Measurements from ENCODE around the gene FSTL4. TPM values are rescaled to one million over a fixed set of nuclear protein-coding genes. Genes with fewer than 3 reads are reported as not detected.
"Not testable (repeated sequence)": the region's sequence is repeated elsewhere in the genome, so short reads cannot be mapped to it uniquely, and the experiment has no call there.

FSTL4 gene
- total and polyA plus RNA-seq, 2 donors from 2014 or later = 0.09 to 4.0 TPM

DNA sequence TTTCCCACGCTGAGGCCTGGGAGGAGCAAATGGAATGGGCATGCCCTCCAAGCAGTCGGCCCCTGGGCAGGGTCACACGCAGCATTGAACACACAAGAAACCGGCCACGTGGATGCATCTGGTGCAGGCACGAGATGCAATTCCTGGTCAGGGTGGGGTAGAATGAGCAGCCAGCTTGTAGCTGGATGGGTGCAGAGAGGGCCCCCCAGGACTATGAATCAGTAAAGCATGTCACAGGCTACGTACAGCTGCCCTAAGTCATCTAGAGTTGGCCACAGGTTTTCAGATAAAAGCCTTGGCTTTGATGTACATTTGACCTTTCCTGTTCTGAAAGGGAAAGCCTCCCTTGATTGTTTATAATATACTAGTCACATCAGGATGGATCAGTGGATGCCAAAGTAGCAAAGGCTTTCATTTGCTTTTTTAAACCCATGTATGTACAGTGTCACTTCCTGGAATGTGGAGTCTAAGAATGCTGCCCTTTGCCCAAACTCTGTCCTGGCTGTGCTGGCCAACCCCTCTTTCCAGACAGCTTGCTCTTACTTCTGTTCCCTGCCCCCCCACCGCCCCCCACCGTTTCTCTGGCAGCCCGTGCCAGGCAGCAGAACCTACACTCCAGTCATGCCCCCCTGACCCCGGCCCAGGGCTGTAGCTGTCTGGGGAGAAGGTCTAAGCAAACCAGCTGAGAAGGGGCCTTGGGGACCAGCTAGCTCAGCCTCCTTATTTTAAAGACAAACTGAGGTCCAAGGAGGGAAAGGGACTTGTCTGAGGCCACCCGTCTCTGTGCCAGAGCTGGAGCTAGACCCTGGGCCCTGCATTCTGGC, 391.3 kb downstream of the FSTL4 start:
- Histone ChIP-seq H3K4me1 (ENCODE audit: control insufficient read depth in 2 of 3, insufficient read depth in 2 of 3, low read depth in 1 of 3, low read length in 3 of 3) (peaks cover 3 to 7% (median 6%) of the 10 kb centered on the region in 3 donors), H3K36me3 (ENCODE audit: control insufficient read depth in 2 of 3, insufficient read depth in 3 of 3, low read length in 3 of 3) (no peaks in the 10 kb centered on the region), H3K9ac (ENCODE audit: low read length in 3 of 3) (no peak overlapping the region), H3K4me3 (ENCODE audit: low read length in 3 of 3) (no peak overlapping the region), H3K9me3 (ENCODE audit: control insufficient read depth in 2 of 3, insufficient read depth in 1 of 3, low read length in 3 of 3) (no peaks in the 10 kb centered on the region), H3K27me3 (ENCODE audit: control insufficient read depth, insufficient read depth, low read length) (no peaks in the 10 kb centered on the region), H3K27ac (ENCODE audit: low read depth in 2 of 2, low read length in 2 of 2) (no peak overlapping the region)
- DNase-seq = peak in 1 of 5 donors; percentile 25
- no peak for FAIRE-seq
- TF ChIP-seq, protein P1, sequence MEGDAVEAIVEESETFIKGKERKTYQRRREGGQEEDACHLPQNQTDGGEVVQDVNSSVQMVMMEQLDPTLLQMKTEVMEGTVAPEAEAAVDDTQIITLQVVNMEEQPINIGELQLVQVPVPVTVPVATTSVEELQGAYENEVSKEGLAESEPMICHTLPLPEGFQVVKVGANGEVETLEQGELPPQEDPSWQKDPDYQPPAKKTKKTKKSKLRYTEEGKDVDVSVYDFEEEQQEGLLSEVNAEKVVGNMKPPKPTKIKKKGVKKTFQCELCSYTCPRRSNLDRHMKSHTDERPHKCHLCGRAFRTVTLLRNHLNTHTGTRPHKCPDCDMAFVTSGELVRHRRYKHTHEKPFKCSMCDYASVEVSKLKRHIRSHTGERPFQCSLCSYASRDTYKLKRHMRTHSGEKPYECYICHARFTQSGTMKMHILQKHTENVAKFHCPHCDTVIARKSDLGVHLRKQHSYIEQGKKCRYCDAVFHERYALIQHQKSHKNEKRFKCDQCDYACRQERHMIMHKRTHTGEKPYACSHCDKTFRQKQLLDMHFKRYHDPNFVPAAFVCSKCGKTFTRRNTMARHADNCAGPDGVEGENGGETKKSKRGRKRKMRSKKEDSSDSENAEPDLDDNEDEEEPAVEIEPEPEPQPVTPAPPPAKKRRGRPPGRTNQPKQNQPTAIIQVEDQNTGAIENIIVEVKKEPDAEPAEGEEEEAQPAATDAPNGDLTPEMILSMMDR (IDR thresholded peaks at IDR 0.05; ENCODE audit: borderline replicate concordance, extremely low read depth, insufficient read depth) = no peak
- intact Hi-C loops (cut with DNase I) = no loop called here

DNA sequence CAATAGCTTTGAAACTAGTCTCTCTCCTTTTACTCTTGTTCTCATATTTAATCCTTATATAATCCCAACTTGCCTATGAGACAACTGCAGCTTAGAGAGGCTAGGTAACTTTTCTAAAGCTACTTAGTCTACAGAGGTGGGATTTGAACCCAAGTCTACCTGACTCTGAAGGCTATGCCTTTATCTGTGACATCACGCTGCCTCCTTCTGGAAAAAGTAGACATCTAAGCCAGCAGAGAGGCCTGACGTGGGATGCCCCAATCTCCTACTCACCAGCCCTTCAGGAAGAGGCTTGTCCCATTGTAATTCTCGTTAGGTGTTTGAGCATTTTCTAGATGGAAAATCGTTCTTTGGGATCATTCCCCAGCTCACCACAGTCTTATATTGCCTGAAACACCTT, 393.0 kb downstream of the FSTL4 start:
- TF ChIP-seq, protein P1 (IDR thresholded peaks at IDR 0.05; ENCODE audit: borderline replicate concordance, extremely low read depth, insufficient read depth) = no peak
- Histone ChIP-seq H3K36me3 (ENCODE audit: control insufficient read depth in 2 of 3, insufficient read depth in 3 of 3, low read length in 3 of 3) (no peaks in the 10 kb centered on the region), H3K9ac (ENCODE audit: low read length in 3 of 3) (no peak overlapping the region), H3K27me3 (ENCODE audit: control insufficient read depth, insufficient read depth, low read length) (no peaks in the 10 kb centered on the region), H3K4me3 (ENCODE audit: low read length in 3 of 3) (no peak overlapping the region), H3K27ac (ENCODE audit: low read depth in 2 of 2, low read length in 2 of 2) (no peak overlapping the region), H3K4me1 (ENCODE audit: control insufficient read depth in 2 of 3, insufficient read depth in 2 of 3, low read depth in 1 of 3, low read length in 3 of 3) (peaks cover 0 to 7% (median 3%) of the 10 kb centered on the region in 3 donors), H3K9me3 (ENCODE audit: control insufficient read depth in 2 of 3, insufficient read depth in 1 of 3, low read length in 3 of 3) (no peaks in the 10 kb centered on the region)
- no peak for FAIRE-seq
- intact Hi-C loops (cut with DNase I) = no loop called here
- DNase-seq = no peak

DNA sequence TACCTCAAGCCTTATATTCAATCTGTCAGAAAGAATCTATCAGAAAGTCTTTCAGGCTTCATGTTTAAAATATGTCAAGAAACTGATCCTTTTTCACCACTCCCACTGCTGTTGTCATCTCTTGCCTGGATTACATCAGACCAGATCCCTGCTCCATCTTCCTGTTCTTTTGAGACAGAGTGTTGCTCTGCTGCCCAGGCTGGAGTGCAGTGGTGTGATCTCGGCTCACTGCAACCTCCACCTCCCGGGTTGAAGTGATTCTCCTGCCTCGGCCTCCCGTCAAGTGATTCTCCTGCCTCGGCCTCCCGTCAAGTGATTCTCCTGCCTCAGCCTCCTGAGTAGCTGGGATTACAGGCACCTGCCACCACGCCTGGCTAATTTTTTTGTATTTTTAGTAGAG, 396.2 kb downstream of the FSTL4 start:
- H3K4me1 ChIP-seq (ENCODE audit: control insufficient read depth in 2 of 3, insufficient read depth in 2 of 3, low read depth in 1 of 3, low read length in 3 of 3); H3K9me3 ChIP-seq (ENCODE audit: control insufficient read depth in 2 of 3, insufficient read depth in 1 of 3, low read length in 3 of 3); DNase-seq; H3K27ac ChIP-seq (ENCODE audit: low read depth in 2 of 2, low read length in 2 of 2); FAIRE-seq; H3K36me3 ChIP-seq (ENCODE audit: control insufficient read depth in 2 of 3, insufficient read depth in 3 of 3, low read length in 3 of 3); H3K4me3 ChIP-seq (ENCODE audit: low read length in 3 of 3); intact Hi-C loops (cut with DNase I); H3K9ac ChIP-seq (ENCODE audit: low read length in 3 of 3); H3K27me3 ChIP-seq (ENCODE audit: control insufficient read depth, insufficient read depth, low read length): not testable (repeated sequence)

DNA sequence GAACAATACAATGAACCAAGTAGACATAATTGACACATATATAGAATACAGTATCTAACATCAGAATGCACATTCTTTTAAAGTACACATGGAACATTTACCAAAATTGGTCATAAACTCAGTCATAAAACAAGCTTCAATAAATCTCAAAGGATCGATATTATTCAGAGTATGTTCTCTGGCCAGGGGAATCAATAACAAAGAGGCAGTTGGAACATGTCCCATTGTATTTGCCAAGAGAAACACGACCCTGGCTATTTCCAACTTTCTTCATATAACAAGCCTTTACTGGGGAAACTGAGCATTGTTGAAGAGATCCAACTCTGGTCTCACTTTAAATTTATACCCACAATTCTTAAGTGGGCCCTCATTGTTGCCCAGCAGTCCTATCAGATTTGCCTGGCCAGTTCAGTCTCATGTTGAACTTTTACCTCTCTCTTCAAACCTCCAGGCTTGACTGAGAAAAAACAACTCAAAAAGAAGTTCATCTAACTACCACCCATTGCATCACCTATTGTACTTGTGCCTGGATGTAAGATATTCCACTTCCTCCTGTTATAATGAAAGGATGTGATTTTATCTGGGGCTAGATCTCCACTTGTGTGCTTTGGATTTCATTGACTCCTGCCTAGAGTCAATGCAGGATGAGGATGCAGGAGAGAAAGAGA, 398.1 kb downstream of the FSTL4 start:
- Histone ChIP-seq H3K27me3 (ENCODE audit: control insufficient read depth, insufficient read depth, low read length) (no peaks in the 10 kb centered on the region), H3K9ac (ENCODE audit: low read length in 3 of 3) (no peak overlapping the region), H3K9me3 (ENCODE audit: control insufficient read depth in 2 of 3, insufficient read depth in 1 of 3, low read length in 3 of 3) (no peaks in the 10 kb centered on the region), H3K4me1 (ENCODE audit: control insufficient read depth in 2 of 3, insufficient read depth in 2 of 3, low read depth in 1 of 3, low read length in 3 of 3) (no peaks in the 10 kb centered on the region), H3K27ac (ENCODE audit: low read depth in 2 of 2, low read length in 2 of 2) (no peak overlapping the region), H3K4me3 (ENCODE audit: low read length in 3 of 3) (no peak overlapping the region), H3K36me3 (ENCODE audit: control insufficient read depth in 2 of 3, insufficient read depth in 3 of 3, low read length in 3 of 3) (peaks cover 0 to 3% (median 0%) of the 10 kb centered on the region in 3 donors)
- intact Hi-C loops (cut with DNase I) = no loop called here
- TF ChIP-seq, protein P1 (IDR thresholded peaks at IDR 0.05; ENCODE audit: borderline replicate concordance, extremely low read depth, insufficient read depth) = no peak
- DNase-seq (no peak), FAIRE-seq (no peak)
